ENCODE data around the gene UNC45B. TPM values are rescaled to one million over a fixed set of nuclear protein-coding genes. Genes with fewer than 3 reads are reported as not detected.

Gene UNC45B
- total and polyA plus RNA-seq, 12 donors = under 0.01 to 0.27 (median 0.13) TPM; not detected in 4

DNA sequence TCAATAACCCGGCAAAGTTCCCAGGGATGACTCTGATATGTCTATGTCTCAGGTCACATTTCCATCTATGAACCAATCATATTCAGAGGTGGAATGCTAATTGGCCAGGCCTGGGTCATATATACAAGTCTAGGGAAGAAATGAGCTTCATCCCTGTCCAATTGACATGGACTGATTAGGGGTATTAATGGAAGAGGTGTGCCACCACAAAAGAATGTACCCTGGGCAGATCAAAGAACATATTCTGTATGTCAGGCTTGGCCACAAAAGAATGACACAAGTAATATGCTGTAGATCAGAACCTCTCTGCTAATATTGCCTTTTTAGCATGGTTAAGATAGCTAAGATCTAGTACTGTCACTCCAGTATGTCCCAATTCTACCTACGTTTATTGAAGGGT lies 39.9 kb downstream of the UNC45B start:
- intact Hi-C loops (cut with DNase I) = loop anchor here in 1 of 2 donors (10.0 kb wide), 1 partner anchor 327 kb away; no protein-coding TSS in a partner anchor
- Histone ChIP-seq H3K9me3 (replicated peaks in 1 of 3) (no peaks in the 10 kb centered on the region), H3K4me3 (no peak overlapping the region), H3K36me3 (replicated peaks in 1 of 2) (no peaks in the 10 kb centered on the region), H3K27me3 (no peaks in the 10 kb centered on the region), H3K4me1 (replicated peaks in 1 of 2) (no peaks in the 10 kb centered on the region), H3K27ac (no peak overlapping the region)
- TF ChIP-seq POLR2A (IDR thresholded peaks at IDR 0.05) = no peak
- TF ChIP-seq, protein P1, sequence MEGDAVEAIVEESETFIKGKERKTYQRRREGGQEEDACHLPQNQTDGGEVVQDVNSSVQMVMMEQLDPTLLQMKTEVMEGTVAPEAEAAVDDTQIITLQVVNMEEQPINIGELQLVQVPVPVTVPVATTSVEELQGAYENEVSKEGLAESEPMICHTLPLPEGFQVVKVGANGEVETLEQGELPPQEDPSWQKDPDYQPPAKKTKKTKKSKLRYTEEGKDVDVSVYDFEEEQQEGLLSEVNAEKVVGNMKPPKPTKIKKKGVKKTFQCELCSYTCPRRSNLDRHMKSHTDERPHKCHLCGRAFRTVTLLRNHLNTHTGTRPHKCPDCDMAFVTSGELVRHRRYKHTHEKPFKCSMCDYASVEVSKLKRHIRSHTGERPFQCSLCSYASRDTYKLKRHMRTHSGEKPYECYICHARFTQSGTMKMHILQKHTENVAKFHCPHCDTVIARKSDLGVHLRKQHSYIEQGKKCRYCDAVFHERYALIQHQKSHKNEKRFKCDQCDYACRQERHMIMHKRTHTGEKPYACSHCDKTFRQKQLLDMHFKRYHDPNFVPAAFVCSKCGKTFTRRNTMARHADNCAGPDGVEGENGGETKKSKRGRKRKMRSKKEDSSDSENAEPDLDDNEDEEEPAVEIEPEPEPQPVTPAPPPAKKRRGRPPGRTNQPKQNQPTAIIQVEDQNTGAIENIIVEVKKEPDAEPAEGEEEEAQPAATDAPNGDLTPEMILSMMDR (IDR thresholded peaks at IDR 0.05) = no peak
- WGBS, 4 donors = 82 to 89% (median 87%) methylated on average over 2 of the region's 2 CpGs
- no peak for DNase-seq

DNA sequence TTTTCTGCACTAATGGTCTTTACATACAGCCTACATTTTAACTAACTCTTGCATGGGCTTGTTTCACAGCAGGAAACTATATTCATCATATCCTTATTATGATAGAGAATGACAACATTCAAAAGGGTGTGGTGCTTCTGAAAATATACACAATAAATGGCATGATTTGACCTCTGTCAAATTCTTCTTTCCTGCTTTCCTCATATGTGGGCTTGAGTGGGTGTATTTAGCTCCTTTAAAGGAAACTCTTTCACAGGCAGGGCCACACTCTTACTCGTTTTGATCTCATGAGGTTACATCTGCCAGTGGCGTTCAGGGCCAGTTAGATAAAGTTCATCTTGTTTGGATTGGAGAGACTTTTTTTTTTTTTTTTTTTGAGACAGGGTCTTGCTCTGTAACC lies 40.5 kb downstream of the UNC45B start:
- 34 to 48% (median 40%) methylated on average over 2 of the region's 2 CpGs for WGBS, 4 donors
- Histone ChIP-seq H3K4me1 (replicated peaks in 1 of 2) (no peaks in the 10 kb centered on the region), H3K9me3 (replicated peaks in 1 of 3) (no peaks in the 10 kb centered on the region), H3K36me3 (replicated peaks in 1 of 2) (no peaks in the 10 kb centered on the region), H3K4me3 (no peak overlapping the region), H3K27ac (no peak overlapping the region), H3K27me3 (no peaks in the 10 kb centered on the region)
- TF ChIP-seq, protein P1 (IDR thresholded peaks at IDR 0.05) = no peak
- TF ChIP-seq POLR2A (IDR thresholded peaks at IDR 0.05) = no peak
- intact Hi-C loops (cut with DNase I) = loop anchor here in 1 of 2 donors (10.0 kb wide), 1 partner anchor 327 kb away; no protein-coding TSS in a partner anchor
- DNase-seq = no peak

- no peak overlapping the region for H3K4me3 ChIP-seq
- H3K9me3 ChIP-seq (replicated peaks in 1 of 3) = no peaks in the 10 kb centered on the region
- intact Hi-C loops (cut with DNase I) = loop anchor here in 1 of 2 donors (10.0 kb wide), 1 partner anchor 326 kb away; no protein-coding TSS in a partner anchor
- no peak for DNase-seq
- H3K4me1 ChIP-seq (replicated peaks in 1 of 2) = no peaks in the 10 kb centered on the region
- H3K36me3 ChIP-seq (replicated peaks in 1 of 2) = no peaks in the 10 kb centered on the region
- 60 to 66% (median 65%) methylated on average over 3 of the region's 3 CpGs for WGBS, 4 donors
- no peak for TF ChIP-seq POLR2A (IDR thresholded peaks at IDR 0.05)
- TF ChIP-seq, protein P1 (IDR thresholded peaks at IDR 0.05) = no peak
- H3K27ac ChIP-seq = no peak overlapping the region
- no peaks in the 10 kb centered on the region for H3K27me3 ChIP-seq
Observed at GRCh38 chr17:35189291-35189690, 41.7 kb downstream of the UNC45B start.

- no peak for DNase-seq
- TF ChIP-seq, protein P1 (IDR thresholded peaks at IDR 0.05) = no peak
- no peak for TF ChIP-seq POLR2A (IDR thresholded peaks at IDR 0.05)
- intact Hi-C loops (cut with DNase I) = no loop called here
- no peak overlapping the region for H3K4me3 ChIP-seq
- H3K27ac ChIP-seq = no peak overlapping the region
- H3K9me3 ChIP-seq (replicated peaks in 1 of 3) = no peaks in the 10 kb centered on the region
- no peaks in the 10 kb centered on the region for H3K36me3 ChIP-seq (replicated peaks in 1 of 2)
- WGBS, 4 donors = 69 to 75% (median 70%) methylated on average over 11 of the region's 11 CpGs
- H3K27me3 ChIP-seq = no peaks in the 10 kb centered on the region
- no peaks in the 10 kb centered on the region for H3K4me1 ChIP-seq (replicated peaks in 1 of 2)
Observed at GRCh38 chr17:35191001-35191695, 43.5 kb downstream of the UNC45B start.
